NCI-H1048 (cell line): ENCODE data around the gene ATP9A.
"Not testable (repeated sequence)": the region's sequence is repeated elsewhere in the genome, so short reads cannot be mapped to it uniquely, and the experiment has no call there.

Source experiments
- DNase-seq: peaks from one replicate; lab custom pipeline; 2025; lab: John Stamatoyannopoulos, UW

ATP9A gene

GRCh38 chr20:51727872-51728271 is 40.3 kb downstream of the ATP9A start:
- no peak for DNase-seq

GRCh38 chr20:51725584-51726176 is 42.5 kb downstream of the ATP9A start:
- DNase-seq = no peak

GRCh38 chr20:51723026-51723425 is 45.2 kb downstream of the ATP9A start:
- DNase-seq = not testable (repeated sequence)

GRCh38 chr20:51722246-51722645 is 45.9 kb downstream of the ATP9A start:
- DNase-seq = not testable (repeated sequence)

- DNase-seq = no peak
These were observed 47.3 kb downstream of the ATP9A start for GRCh38 chr20:51720854-51721253.

GRCh38 chr20:51720384-51720783 is 47.8 kb downstream of the ATP9A start:
- DNase-seq = no peak

GRCh38 chr20:51715856-51716185 is 52.4 kb downstream of the ATP9A start:
- DNase-seq = no peak

GRCh38 chr20:51715163-51715855 is 52.9 kb downstream of the ATP9A start:
- no peak for DNase-seq

- no peak for DNase-seq
These were observed 55.0 kb downstream of the ATP9A start for GRCh38 chr20:51713213-51713598.

GRCh38 chr20:51712501-51713212 is 55.5 kb downstream of the ATP9A start:
- DNase-seq = no peak

GRCh38 chr20:51711426-51711825 is 56.8 kb downstream of the ATP9A start:
- DNase-seq = no peak

GRCh38 chr20:51710361-51710894 is 57.8 kb downstream of the ATP9A start:
- no peak for DNase-seq

- no peak for DNase-seq
These were observed 62.8 kb downstream of the ATP9A start for GRCh38 chr20:51705400-51705799.

GRCh38 chr20:51703400-51704287 is 64.5 kb downstream of the ATP9A start:
- DNase-seq = no peak

- no peak for DNase-seq
These were observed 65.6 kb downstream of the ATP9A start for GRCh38 chr20:51702556-51702955.

GRCh38 chr20:51700809-51701285 is 67.3 kb downstream of the ATP9A start:
- no peak for DNase-seq

GRCh38 chr20:51698252-51698651 is 69.9 kb downstream of the ATP9A start:
- no peak for DNase-seq

GRCh38 chr20:51697096-51697826 is 70.9 kb downstream of the ATP9A start:
- DNase-seq = no peak

- no peak for DNase-seq
These were observed 71.7 kb downstream of the ATP9A start for GRCh38 chr20:51696304-51697071.

GRCh38 chr20:51695574-51696303 is 72.5 kb downstream of the ATP9A start:
- DNase-seq = no peak
